ENCODE data around the gene PDE7B.

DNA sequence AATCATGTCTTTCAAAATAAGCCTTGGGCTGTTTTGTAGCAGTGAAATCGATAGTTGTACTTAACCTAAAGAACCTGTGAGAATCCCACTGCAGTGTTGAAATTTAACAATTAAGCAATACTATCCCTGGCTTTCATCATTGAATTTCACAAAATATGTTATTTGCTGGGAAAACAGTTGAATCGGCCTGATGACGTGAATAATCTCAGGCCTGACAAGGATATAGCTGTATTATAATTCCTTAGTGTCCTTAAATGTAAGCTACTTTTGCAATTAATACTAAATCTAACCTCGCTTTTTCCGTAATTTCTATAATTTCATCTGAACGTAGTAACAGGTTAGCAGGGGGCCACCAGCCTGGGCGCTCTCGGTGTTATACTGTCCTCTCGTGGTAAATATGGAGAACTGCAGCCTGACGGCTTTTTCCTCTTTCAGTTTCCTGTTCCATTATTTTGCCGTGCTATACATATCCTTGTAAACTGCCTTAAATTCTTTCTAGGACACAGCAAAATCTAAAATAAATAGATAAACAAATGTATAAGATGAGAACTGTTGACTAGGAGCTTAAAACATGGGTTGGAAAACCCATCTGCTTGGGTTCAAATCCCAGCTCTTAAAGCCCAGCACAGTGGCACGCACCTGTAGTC lies 374.6 kb downstream of the PDE7B start:
- TF ChIP-seq, protein P1, sequence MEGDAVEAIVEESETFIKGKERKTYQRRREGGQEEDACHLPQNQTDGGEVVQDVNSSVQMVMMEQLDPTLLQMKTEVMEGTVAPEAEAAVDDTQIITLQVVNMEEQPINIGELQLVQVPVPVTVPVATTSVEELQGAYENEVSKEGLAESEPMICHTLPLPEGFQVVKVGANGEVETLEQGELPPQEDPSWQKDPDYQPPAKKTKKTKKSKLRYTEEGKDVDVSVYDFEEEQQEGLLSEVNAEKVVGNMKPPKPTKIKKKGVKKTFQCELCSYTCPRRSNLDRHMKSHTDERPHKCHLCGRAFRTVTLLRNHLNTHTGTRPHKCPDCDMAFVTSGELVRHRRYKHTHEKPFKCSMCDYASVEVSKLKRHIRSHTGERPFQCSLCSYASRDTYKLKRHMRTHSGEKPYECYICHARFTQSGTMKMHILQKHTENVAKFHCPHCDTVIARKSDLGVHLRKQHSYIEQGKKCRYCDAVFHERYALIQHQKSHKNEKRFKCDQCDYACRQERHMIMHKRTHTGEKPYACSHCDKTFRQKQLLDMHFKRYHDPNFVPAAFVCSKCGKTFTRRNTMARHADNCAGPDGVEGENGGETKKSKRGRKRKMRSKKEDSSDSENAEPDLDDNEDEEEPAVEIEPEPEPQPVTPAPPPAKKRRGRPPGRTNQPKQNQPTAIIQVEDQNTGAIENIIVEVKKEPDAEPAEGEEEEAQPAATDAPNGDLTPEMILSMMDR (IDR thresholded peaks at IDR 0.05), result peak; percentile 100
- TF ChIP-seq GATA2 (CRISPR knock-in tag; IDR thresholded peaks at IDR 0.05), result no peak
- TF ChIP-seq SMC3 (IDR thresholded peaks at IDR 0.05; ENCODE audit: low read depth, low read length), result peak; percentile 100
- TF ChIP-seq, protein P2, sequence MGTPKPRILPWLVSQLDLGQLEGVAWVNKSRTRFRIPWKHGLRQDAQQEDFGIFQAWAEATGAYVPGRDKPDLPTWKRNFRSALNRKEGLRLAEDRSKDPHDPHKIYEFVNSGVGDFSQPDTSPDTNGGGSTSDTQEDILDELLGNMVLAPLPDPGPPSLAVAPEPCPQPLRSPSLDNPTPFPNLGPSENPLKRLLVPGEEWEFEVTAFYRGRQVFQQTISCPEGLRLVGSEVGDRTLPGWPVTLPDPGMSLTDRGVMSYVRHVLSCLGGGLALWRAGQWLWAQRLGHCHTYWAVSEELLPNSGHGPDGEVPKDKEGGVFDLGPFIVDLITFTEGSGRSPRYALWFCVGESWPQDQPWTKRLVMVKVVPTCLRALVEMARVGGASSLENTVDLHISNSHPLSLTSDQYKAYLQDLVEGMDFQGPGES (IDR thresholded peaks at IDR 0.05; ENCODE audit: low read depth, low read length), result no peak
- no peak for TF ChIP-seq POLR2AphosphoS5 (IDR thresholded peaks at IDR 0.05; ENCODE audit: low read depth, low read length)
- no peak for TF ChIP-seq EP300 (IDR thresholded peaks at IDR 0.05; ENCODE audit: borderline replicate concordance in 1 of 2, low read depth in 1 of 2, low read length in 1 of 2)
- no peak for TF ChIP-seq MXI1 (IDR thresholded peaks at IDR 0.05; ENCODE audit: low read depth, low read length)
- no peak for TF ChIP-seq FOSL2 (IDR thresholded peaks at IDR 0.05; ENCODE audit: borderline replicate concordance, low read depth)
- TF ChIP-seq, protein P3, sequence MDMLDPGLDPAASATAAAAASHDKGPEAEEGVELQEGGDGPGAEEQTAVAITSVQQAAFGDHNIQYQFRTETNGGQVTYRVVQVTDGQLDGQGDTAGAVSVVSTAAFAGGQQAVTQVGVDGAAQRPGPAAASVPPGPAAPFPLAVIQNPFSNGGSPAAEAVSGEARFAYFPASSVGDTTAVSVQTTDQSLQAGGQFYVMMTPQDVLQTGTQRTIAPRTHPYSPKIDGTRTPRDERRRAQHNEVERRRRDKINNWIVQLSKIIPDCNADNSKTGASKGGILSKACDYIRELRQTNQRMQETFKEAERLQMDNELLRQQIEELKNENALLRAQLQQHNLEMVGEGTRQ (IDR thresholded peaks at IDR 0.05; ENCODE audit: borderline replicate concordance, low read depth, low read length), result no peak
- no peak for TF ChIP-seq YY1 (IDR thresholded peaks at IDR 0.05; ENCODE audit: low read depth)
- no peak for TF ChIP-seq RFX5 (IDR thresholded peaks at IDR 0.05; ENCODE audit: low read length)
- no peak for TF ChIP-seq TAF1 (IDR thresholded peaks at IDR 0.05; ENCODE audit: borderline replicate concordance, low read depth, low read length)
- peak; percentile 100 for TF ChIP-seq RAD21 (IDR thresholded peaks at IDR 0.05; ENCODE audit: low read length)

Data from SK-N-SH (cell line).